MM.1S (cell line): Measurements from ENCODE around the gene GPATCH2.
A peak's percentile ranks its signal among the peaks of the same experiment; 100 is the strongest.

Source experiments
- DNase-seq: peaks from one replicate; pipeline ENCODE4 v3.0.0-alpha.2; 2015
- H2AFZ ChIP-seq: fragments of 300-600 bp; sonication (generic); 2 replicates; pipeline ENCODE4 v1.6.0; 2016; ENCODE audit warnings: antibody characterized with exemption, low read length
- H3F3A ChIP-seq: fragments of 300-600 bp; sonication (generic); 2 replicates; pipeline ENCODE4 v1.6.1; 2016; ENCODE audit warnings: mild to moderate bottlenecking, antibody characterized with exemption, low read length, moderate library complexity, mixed read lengths; ENCODE audit not compliant: insufficient read depth
- H3K27ac ChIP-seq: fragments of 300-600 bp; sonication (generic); 2 replicates; pipeline ENCODE4 v1.5.1; 2016; ENCODE audit warnings: mild to moderate bottlenecking, low read length
- H3K27me3 ChIP-seq: fragments of 300-600 bp; sonication (generic); replicated peaks from 2 replicates; pipeline ENCODE4 v1.6.0; 2016; ENCODE audit warnings: low read length; ENCODE audit not compliant: insufficient read depth
- H3K36me3 ChIP-seq: fragments of 300-600 bp; sonication (generic); replicated peaks from 2 replicates; pipeline ENCODE4 v1.6.1; 2016; ENCODE audit warnings: mild to moderate bottlenecking, low read length, mixed read lengths; ENCODE audit not compliant: insufficient read depth
- H3K4me1 ChIP-seq: fragments of 300-600 bp; sonication (generic); 2 replicates; pipeline ENCODE4 v1.6.1; 2016; ENCODE audit warnings: low read length, mixed read lengths
- H3K4me2 ChIP-seq: fragments of 300-600 bp; sonication (generic); 2 replicates; pipeline ENCODE4 v1.6.0; 2016; ENCODE audit warnings: low read depth, low read length
- H3K4me3 ChIP-seq: fragments of 300-600 bp; sonication (generic); 2 replicates; pipeline ENCODE4 v1.5.1; 2016; ENCODE audit warnings: low read length, mixed read lengths
- H3K79me2 ChIP-seq: fragments of 300-600 bp; sonication (generic); 2 replicates; pipeline ENCODE4 v1.6.1; 2016; ENCODE audit warnings: mixed run types, low read length, mixed read lengths
- H3K9ac ChIP-seq: fragments of 300-600 bp; sonication (generic); 2 replicates; pipeline ENCODE4 v1.6.1; 2016; ENCODE audit warnings: low read length, mixed read lengths
- H3K9me2 ChIP-seq: fragments of 300-600 bp; sonication (generic); replicated peaks from 2 replicates; pipeline ENCODE4 v1.6.1; 2016; ENCODE audit warnings: mild to moderate bottlenecking, low read length, mixed read lengths; ENCODE audit not compliant: insufficient read depth
- H3K9me3 ChIP-seq: fragments of 300-600 bp; sonication (generic); replicated peaks from 2 replicates; pipeline ENCODE4 v1.6.1; 2016; ENCODE audit warnings: mild to moderate bottlenecking, low read length, mixed read lengths; ENCODE audit not compliant: insufficient read depth
- H4K20me1 ChIP-seq: fragments of 300-600 bp; sonication (generic); 2 replicates; pipeline ENCODE4 v1.6.1; 2016; ENCODE audit warnings: mild to moderate bottlenecking, low read length, moderate library complexity, mixed read lengths; ENCODE audit not compliant: insufficient read depth
- EZH2 ChIP-seq: fragments of 300-600 bp; sonication (generic); optimal IDR thresholded peaks from 2 replicates; pipeline ENCODE3; 2017; ENCODE audit warnings: low read depth, mild to moderate bottlenecking, antibody characterized with exemption, low read length, mixed read lengths
- EZH2phosphoT487 ChIP-seq: fragments of 300-600 bp; sonication (generic); IDR thresholded peaks from 2 replicates; pipeline ENCODE4 v1.6.1; 2018; ENCODE audit warnings: antibody characterized with exemption, low read length
- TF ChIP-seq, protein P1 (sequence below): fragments of 300-600 bp; sonication (generic); IDR thresholded peaks from 2 replicates; pipeline ENCODE4 v1.5.1; 2016; ENCODE audit warnings: antibody characterized with exemption, low read length, mixed read lengths

The GPATCH2 gene

GRCh38 chr1:217668351-217668940, 37.6 kb upstream of the GPATCH2 start:
- no peak overlapping the region for H2AFZ ChIP-seq
- DNase-seq = no peak
- H3K27ac ChIP-seq = no peak overlapping the region
- no peak overlapping the region for H3K4me3 ChIP-seq
- H3K27me3 ChIP-seq = no peaks in the 10 kb centered on the region
- TF ChIP-seq EZH2 (no peak), EZH2phosphoT487 (no peak)
- TF ChIP-seq, protein P1, sequence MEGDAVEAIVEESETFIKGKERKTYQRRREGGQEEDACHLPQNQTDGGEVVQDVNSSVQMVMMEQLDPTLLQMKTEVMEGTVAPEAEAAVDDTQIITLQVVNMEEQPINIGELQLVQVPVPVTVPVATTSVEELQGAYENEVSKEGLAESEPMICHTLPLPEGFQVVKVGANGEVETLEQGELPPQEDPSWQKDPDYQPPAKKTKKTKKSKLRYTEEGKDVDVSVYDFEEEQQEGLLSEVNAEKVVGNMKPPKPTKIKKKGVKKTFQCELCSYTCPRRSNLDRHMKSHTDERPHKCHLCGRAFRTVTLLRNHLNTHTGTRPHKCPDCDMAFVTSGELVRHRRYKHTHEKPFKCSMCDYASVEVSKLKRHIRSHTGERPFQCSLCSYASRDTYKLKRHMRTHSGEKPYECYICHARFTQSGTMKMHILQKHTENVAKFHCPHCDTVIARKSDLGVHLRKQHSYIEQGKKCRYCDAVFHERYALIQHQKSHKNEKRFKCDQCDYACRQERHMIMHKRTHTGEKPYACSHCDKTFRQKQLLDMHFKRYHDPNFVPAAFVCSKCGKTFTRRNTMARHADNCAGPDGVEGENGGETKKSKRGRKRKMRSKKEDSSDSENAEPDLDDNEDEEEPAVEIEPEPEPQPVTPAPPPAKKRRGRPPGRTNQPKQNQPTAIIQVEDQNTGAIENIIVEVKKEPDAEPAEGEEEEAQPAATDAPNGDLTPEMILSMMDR = no peak
- H4K20me1 ChIP-seq = no peaks in the 10 kb centered on the region
- no peaks in the 10 kb centered on the region for H3K9me3 ChIP-seq
- no peaks in the 10 kb centered on the region for H3K9me2 ChIP-seq
- no peak overlapping the region for H3K9ac ChIP-seq
- no peaks in the 10 kb centered on the region for H3K4me1 ChIP-seq
- H3K36me3 ChIP-seq = no peaks in the 10 kb centered on the region
- H3K4me2 ChIP-seq = no peak overlapping the region
- no peaks in the 10 kb centered on the region for H3F3A ChIP-seq
- H3K79me2 ChIP-seq = no peaks in the 10 kb centered on the region

- Histone ChIP-seq H3K4me3 (no peak overlapping the region), H3K9me2 (no peaks in the 10 kb centered on the region), H3K36me3 (no peaks in the 10 kb centered on the region), H2AFZ (peak overlapping the region; percentile 26), H3K27me3 (no peaks in the 10 kb centered on the region), H3K27ac (no peak overlapping the region), H3K4me2 (no peak overlapping the region), H4K20me1 (no peaks in the 10 kb centered on the region), H3K9me3 (no peaks in the 10 kb centered on the region), H3F3A (no peaks in the 10 kb centered on the region), H3K79me2 (no peaks in the 10 kb centered on the region), H3K4me1 (0 out of 2 replicates have a peak, but pooled peaks cover 6% of the 10 kb centered on the region), H3K9ac (no peak overlapping the region)
- TF ChIP-seq EZH2 (no peak), EZH2phosphoT487 (no peak)
- TF ChIP-seq, protein P1 = no peak
- no peak for DNase-seq
Observed at GRCh38 chr1:217661407-217661806, 30.5 kb upstream of the GPATCH2 start.

GRCh38 chr1:217660353-217661062, 29.6 kb upstream of the GPATCH2 start:
- Histone ChIP-seq H3K9ac (no peak overlapping the region), H3K4me2 (no peak overlapping the region), H2AFZ (no peak overlapping the region)

More at GRCh38 chr1:217660353-217661062, 29.6 kb upstream of the GPATCH2 start:
- TF ChIP-seq, protein P1 = peak; percentile 41
- no peak for TF ChIP-seq EZH2
- Histone ChIP-seq H3K36me3 (no peaks in the 10 kb centered on the region), H4K20me1 (no peaks in the 10 kb centered on the region), H3K9me3 (no peaks in the 10 kb centered on the region), H3K4me1 (0 out of 2 replicates have a peak, but pooled peaks cover 6% of the 10 kb centered on the region), H3K79me2 (no peaks in the 10 kb centered on the region), H3K27me3 (no peaks in the 10 kb centered on the region), H3K4me3 (no peak overlapping the region), H3K9me2 (no peaks in the 10 kb centered on the region), H3F3A (no peaks in the 10 kb centered on the region), H3K27ac (no peak overlapping the region)
- peak; percentile 44 for DNase-seq
